Body of pancreas (tissue), 4 donors: ENCODE data around the gene BLM.

Experiments used
- POLR2A ChIP-seq, 3 donors: fragments of 450-650 bp; IDR thresholded peaks; one replicate each; pipeline ENCODE4 v1.6.1; 2016; ENCODE audit warnings: antibody characterized with exemption in 3 of 3, mild to moderate bottlenecking in 2 of 3
- TF ChIP-seq, protein P1 (sequence below), 7 experiments: fragments of 450-650 bp in 4 of 7; fragments of 200-600 bp in 3 of 7; sonication (generic) in 3 of 7; IDR thresholded peaks; one replicate each; pipeline ENCODE4 v1.5.1; 2016 to 2019; ENCODE audit warnings: antibody characterized with exemption in 7 of 7

DNA sequence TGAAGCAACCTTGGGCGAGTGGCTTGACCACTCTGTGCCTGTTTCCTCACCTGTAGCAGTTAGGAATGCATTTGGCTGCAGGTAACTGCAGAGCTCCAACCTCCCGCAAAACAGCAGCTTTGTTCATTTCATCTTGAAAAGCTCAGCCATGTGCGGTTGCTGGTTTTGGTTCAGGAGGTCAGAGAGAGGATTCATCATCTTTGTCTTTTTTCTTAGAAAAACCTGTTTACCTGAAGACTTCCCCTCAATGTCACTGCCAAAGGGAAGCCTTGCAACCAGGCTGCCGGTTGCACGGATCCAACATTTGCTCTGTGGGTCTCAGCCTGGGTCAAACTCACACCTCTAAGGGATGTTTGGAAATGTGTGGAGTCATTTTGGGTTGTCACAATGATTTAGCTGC lies 134.8 kb downstream of the BLM start:
- TF ChIP-seq, protein P1, sequence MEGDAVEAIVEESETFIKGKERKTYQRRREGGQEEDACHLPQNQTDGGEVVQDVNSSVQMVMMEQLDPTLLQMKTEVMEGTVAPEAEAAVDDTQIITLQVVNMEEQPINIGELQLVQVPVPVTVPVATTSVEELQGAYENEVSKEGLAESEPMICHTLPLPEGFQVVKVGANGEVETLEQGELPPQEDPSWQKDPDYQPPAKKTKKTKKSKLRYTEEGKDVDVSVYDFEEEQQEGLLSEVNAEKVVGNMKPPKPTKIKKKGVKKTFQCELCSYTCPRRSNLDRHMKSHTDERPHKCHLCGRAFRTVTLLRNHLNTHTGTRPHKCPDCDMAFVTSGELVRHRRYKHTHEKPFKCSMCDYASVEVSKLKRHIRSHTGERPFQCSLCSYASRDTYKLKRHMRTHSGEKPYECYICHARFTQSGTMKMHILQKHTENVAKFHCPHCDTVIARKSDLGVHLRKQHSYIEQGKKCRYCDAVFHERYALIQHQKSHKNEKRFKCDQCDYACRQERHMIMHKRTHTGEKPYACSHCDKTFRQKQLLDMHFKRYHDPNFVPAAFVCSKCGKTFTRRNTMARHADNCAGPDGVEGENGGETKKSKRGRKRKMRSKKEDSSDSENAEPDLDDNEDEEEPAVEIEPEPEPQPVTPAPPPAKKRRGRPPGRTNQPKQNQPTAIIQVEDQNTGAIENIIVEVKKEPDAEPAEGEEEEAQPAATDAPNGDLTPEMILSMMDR (IDR thresholded peaks at IDR 0.05), result no peak
- TF ChIP-seq POLR2A (IDR thresholded peaks at IDR 0.05), result no peak
